ENCODE results near the gene RGS7.
"Not testable (repeated sequence)": the region's sequence is repeated elsewhere in the genome, so short reads cannot be mapped to it uniquely, and the experiment has no call there.

RGS7 gene

DNA sequence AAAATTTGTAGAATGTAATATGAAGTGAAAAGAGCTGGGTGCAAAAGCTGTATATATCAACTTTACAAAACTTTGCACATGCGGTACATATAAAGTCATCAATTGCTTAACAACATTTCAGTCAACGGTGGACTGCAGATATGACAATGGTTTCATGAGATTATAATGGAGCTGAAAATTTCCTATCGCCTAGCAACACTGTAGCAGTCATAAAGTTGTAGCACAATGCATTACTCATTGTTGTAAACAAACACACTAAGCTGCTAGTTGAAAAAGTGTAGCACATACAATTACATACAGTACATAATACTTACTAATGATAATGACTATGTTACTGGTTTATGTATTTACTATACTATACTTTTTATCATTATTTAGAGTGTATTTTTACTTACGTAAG lies 64.0 kb downstream of the RGS7 start:
- no peak overlapping the region for H4K91ac ChIP-seq (ENCODE audit: low read depth, low read length, poor library complexity)
- H3K9me3 ChIP-seq (replicated peaks in 1 of 2; ENCODE audit: control insufficient read depth in 2 of 2, insufficient read depth in 1 of 2, low read depth in 1 of 2, low read length in 2 of 2): no peaks in the 10 kb centered on the region
- H3K4me1 ChIP-seq (ENCODE audit: control insufficient read depth in 2 of 2, insufficient read depth in 1 of 2, low read depth in 1 of 2, low read length in 2 of 2): no peaks in the 10 kb centered on the region
- no peaks in the 10 kb centered on the region for H3K36me3 ChIP-seq (replicated peaks in 1 of 2; ENCODE audit: control insufficient read depth in 2 of 2, insufficient read depth in 2 of 2, low read length in 2 of 2)
- no peak overlapping the region for H2BK120ac ChIP-seq (ENCODE audit: low read depth, low read length)
- no peak overlapping the region for H2BK12ac ChIP-seq (ENCODE audit: low read length)
- H3K27ac ChIP-seq (replicated peaks; ENCODE audit: low read length): no peak overlapping the region
- no peak overlapping the region for H2BK5ac ChIP-seq (ENCODE audit: low read length)
- H3K79me1 ChIP-seq (ENCODE audit: low read depth, low read length): no peaks in the 10 kb centered on the region
- no peak overlapping the region for H3K18ac ChIP-seq (ENCODE audit: low read length)
- no peak overlapping the region for H2BK15ac ChIP-seq (ENCODE audit: low read length)
- H3K4me2 ChIP-seq (ENCODE audit: insufficient read depth, low read length, poor library complexity, severe bottlenecking): no peak overlapping the region
- no peak overlapping the region for H2AFZ ChIP-seq (ENCODE audit: low read length)
- no peak for DNase-seq (ENCODE audit: low spot score)
- WGBS, 2 donors (ENCODE audit: extremely low coverage in 2 of 2, insufficient read length in 2 of 2, insufficient replicate concordance in 1 of 2): no CpG with 5 or more reads among the region's 4 CpGs
- H3K4me3 ChIP-seq (ENCODE audit: low read length in 2 of 2): no peak overlapping the region
- H3K4ac ChIP-seq (ENCODE audit: low read length): no peak overlapping the region
- H3K14ac ChIP-seq (ENCODE audit: low read length): no peak overlapping the region
- H3K9ac ChIP-seq (ENCODE audit: low read depth, low read length, poor library complexity): no peak overlapping the region
- H2AK5ac ChIP-seq (ENCODE audit: low read depth, low read length): no peak overlapping the region
- no peak overlapping the region for H3K23ac ChIP-seq (ENCODE audit: low read depth, low read length, poor library complexity)
- H4K8ac ChIP-seq (ENCODE audit: low read depth, low read length): no peak overlapping the region
- H3K27me3 ChIP-seq (ENCODE audit: control insufficient read depth in 3 of 3, insufficient read depth in 3 of 3, low read depth in 1 of 3, low read length in 3 of 3): no peaks in the 10 kb centered on the region

DNA sequence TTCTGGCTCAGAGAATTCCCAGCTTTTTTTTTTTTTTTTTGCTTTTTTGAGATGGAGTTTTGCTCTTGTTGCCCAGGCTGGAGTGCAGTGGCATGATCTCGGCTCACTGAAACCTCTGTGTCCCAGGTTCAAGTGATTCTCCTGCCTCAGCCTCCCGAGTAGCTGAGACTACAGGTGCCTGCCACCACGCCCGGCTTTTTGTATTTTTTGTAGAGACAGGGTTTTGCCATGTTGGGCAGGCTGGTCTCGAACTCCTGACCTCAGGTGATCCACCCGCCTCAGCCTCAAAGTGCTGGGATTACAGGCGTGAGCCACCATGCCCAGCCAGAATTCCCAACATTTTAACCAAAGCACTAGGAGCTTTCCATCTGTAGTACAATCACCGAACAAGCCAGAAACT lies 65.5 kb downstream of the RGS7 start:
- H3K18ac ChIP-seq (ENCODE audit: low read length): not testable (repeated sequence)

DNA sequence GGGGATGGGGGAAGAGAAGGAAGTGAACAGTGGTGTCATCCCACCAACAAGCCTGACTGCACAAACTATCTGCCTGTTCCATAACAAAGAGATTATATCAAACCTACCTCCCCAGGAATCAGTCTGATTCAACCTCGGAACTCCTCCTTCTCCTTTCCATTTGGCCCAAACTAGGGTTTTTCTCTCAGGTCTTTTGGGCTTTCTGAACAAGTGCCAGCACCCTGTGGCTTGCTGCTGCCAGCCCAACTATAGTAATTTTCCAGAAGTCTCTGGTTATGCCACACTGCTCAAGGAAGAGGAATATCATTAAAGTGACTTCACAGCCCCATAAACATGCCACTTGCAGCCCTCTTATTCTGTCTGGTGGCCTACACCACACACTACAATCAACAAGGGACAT lies 70.5 kb downstream of the RGS7 start:
- no peak for DNase-seq (ENCODE audit: low spot score)
- H4K8ac ChIP-seq (ENCODE audit: low read depth, low read length): no peak overlapping the region
- H3K18ac ChIP-seq (ENCODE audit: low read length): no peak overlapping the region
- H2BK5ac ChIP-seq (ENCODE audit: low read length): no peak overlapping the region
- no peak overlapping the region for H3K4me3 ChIP-seq (ENCODE audit: low read length in 2 of 2)
- H3K36me3 ChIP-seq (replicated peaks in 1 of 2; ENCODE audit: control insufficient read depth in 2 of 2, insufficient read depth in 2 of 2, low read length in 2 of 2): no peaks in the 10 kb centered on the region
- H2BK15ac ChIP-seq (ENCODE audit: low read length): no peak overlapping the region
- no peak overlapping the region for H4K91ac ChIP-seq (ENCODE audit: low read depth, low read length, poor library complexity)
- no peaks in the 10 kb centered on the region for H3K4me1 ChIP-seq (ENCODE audit: control insufficient read depth in 2 of 2, insufficient read depth in 1 of 2, low read depth in 1 of 2, low read length in 2 of 2)
- H3K9me3 ChIP-seq (replicated peaks in 1 of 2; ENCODE audit: control insufficient read depth in 2 of 2, insufficient read depth in 1 of 2, low read depth in 1 of 2, low read length in 2 of 2): no peaks in the 10 kb centered on the region
- H2AFZ ChIP-seq (ENCODE audit: low read length): no peak overlapping the region
- no peaks in the 10 kb centered on the region for H3K79me1 ChIP-seq (ENCODE audit: low read depth, low read length)
- no peak overlapping the region for H3K27ac ChIP-seq (replicated peaks; ENCODE audit: low read length)
- no peak overlapping the region for H2BK120ac ChIP-seq (ENCODE audit: low read depth, low read length)
- no peak overlapping the region for H3K9ac ChIP-seq (ENCODE audit: low read depth, low read length, poor library complexity)
- H3K4ac ChIP-seq (ENCODE audit: low read length): no peak overlapping the region
- H3K27me3 ChIP-seq (ENCODE audit: control insufficient read depth in 3 of 3, insufficient read depth in 3 of 3, low read depth in 1 of 3, low read length in 3 of 3): no peaks in the 10 kb centered on the region
- no peak overlapping the region for H3K23ac ChIP-seq (ENCODE audit: low read depth, low read length, poor library complexity)
- no peak overlapping the region for H2AK5ac ChIP-seq (ENCODE audit: low read depth, low read length)
- H3K14ac ChIP-seq (ENCODE audit: low read length): no peak overlapping the region
- no peak overlapping the region for H2BK12ac ChIP-seq (ENCODE audit: low read length)
- H3K4me2 ChIP-seq (ENCODE audit: insufficient read depth, low read length, poor library complexity, severe bottlenecking): no peak overlapping the region
- no CpG with 5 or more reads among the region's 1 CpG for WGBS, 2 donors (ENCODE audit: extremely low coverage in 2 of 2, insufficient read length in 2 of 2, insufficient replicate concordance in 1 of 2)

More for the DNA sequence above, 65.5 kb downstream of the RGS7 start:
- H3K23ac ChIP-seq (ENCODE audit: low read depth, low read length, poor library complexity); H3K9me3 ChIP-seq (replicated peaks in 1 of 2; ENCODE audit: control insufficient read depth in 2 of 2, insufficient read depth in 1 of 2, low read depth in 1 of 2, low read length in 2 of 2); H2BK120ac ChIP-seq (ENCODE audit: low read depth, low read length); H3K9ac ChIP-seq (ENCODE audit: low read depth, low read length, poor library complexity); H3K79me1 ChIP-seq (ENCODE audit: low read depth, low read length); H2BK5ac ChIP-seq (ENCODE audit: low read length); H3K4me1 ChIP-seq (ENCODE audit: control insufficient read depth in 2 of 2, insufficient read depth in 1 of 2, low read depth in 1 of 2, low read length in 2 of 2); H3K4me3 ChIP-seq (ENCODE audit: low read length in 2 of 2); H3K14ac ChIP-seq (ENCODE audit: low read length); DNase-seq (ENCODE audit: low spot score); H3K27ac ChIP-seq (replicated peaks; ENCODE audit: low read length); H2AK5ac ChIP-seq (ENCODE audit: low read depth, low read length); H3K27me3 ChIP-seq (ENCODE audit: control insufficient read depth in 3 of 3, insufficient read depth in 3 of 3, low read depth in 1 of 3, low read length in 3 of 3); H3K4ac ChIP-seq (ENCODE audit: low read length); H4K8ac ChIP-seq (ENCODE audit: low read depth, low read length); H2BK12ac ChIP-seq (ENCODE audit: low read length); H3K4me2 ChIP-seq (ENCODE audit: insufficient read depth, low read length, poor library complexity, severe bottlenecking); H3K36me3 ChIP-seq (replicated peaks in 1 of 2; ENCODE audit: control insufficient read depth in 2 of 2, insufficient read depth in 2 of 2, low read length in 2 of 2); H2BK15ac ChIP-seq (ENCODE audit: low read length); H4K91ac ChIP-seq (ENCODE audit: low read depth, low read length, poor library complexity); H2AFZ ChIP-seq (ENCODE audit: low read length): not testable (repeated sequence)
- whole genome bisulfite sequencing, 2 donors (ENCODE audit: extremely low coverage in 2 of 2, insufficient read length in 2 of 2, insufficient replicate concordance in 1 of 2): no CpG with 5 or more reads among the region's 8 CpGs

DNA sequence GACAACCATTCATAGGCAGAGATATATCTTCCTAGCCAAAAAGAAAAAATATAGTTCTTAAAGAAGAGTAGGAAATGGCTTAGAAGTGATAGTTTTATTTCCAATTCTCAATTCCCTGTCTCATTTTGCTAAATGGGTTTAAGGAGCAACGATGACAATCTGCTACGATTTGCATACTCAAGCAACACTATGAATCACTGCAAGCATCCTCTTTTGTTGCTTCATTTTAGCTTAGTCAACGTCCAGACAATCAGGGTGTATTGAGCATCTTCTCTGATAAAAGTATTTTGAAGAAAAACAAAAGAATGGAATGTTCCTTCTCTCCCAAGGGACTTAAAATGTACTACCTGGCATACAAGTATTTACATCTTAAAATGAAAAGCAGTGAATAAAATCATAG lies 80.6 kb downstream of the RGS7 start:
- Histone ChIP-seq H3K9me3 (replicated peaks in 1 of 2; ENCODE audit: control insufficient read depth in 2 of 2, insufficient read depth in 1 of 2, low read depth in 1 of 2, low read length in 2 of 2) (peaks cover 0 to 3% of the 10 kb centered on the region in 2 donors), H2BK120ac (ENCODE audit: low read depth, low read length) (no peak overlapping the region), H3K4me3 (ENCODE audit: low read length in 2 of 2) (no peak overlapping the region), H2BK5ac (ENCODE audit: low read length) (no peak overlapping the region), H3K4me1 (ENCODE audit: control insufficient read depth in 2 of 2, insufficient read depth in 1 of 2, low read depth in 1 of 2, low read length in 2 of 2) (no peaks in the 10 kb centered on the region), H3K79me1 (ENCODE audit: low read depth, low read length) (no peaks in the 10 kb centered on the region), H3K36me3 (replicated peaks in 1 of 2; ENCODE audit: control insufficient read depth in 2 of 2, insufficient read depth in 2 of 2, low read length in 2 of 2) (no peaks in the 10 kb centered on the region), H3K14ac (ENCODE audit: low read length) (no peak overlapping the region), H3K9ac (ENCODE audit: low read depth, low read length, poor library complexity) (no peak overlapping the region), H2BK15ac (ENCODE audit: low read length) (no peak overlapping the region), H4K91ac (ENCODE audit: low read depth, low read length, poor library complexity) (no peak overlapping the region), H3K27ac (replicated peaks; ENCODE audit: low read length) (no peak overlapping the region), H4K8ac (ENCODE audit: low read depth, low read length) (no peak overlapping the region), H3K4ac (ENCODE audit: low read length) (no peak overlapping the region), H2AFZ (ENCODE audit: low read length) (no peak overlapping the region), H3K4me2 (ENCODE audit: insufficient read depth, low read length, poor library complexity, severe bottlenecking) (no peak overlapping the region), H3K18ac (ENCODE audit: low read length) (no peak overlapping the region), H2AK5ac (ENCODE audit: low read depth, low read length) (no peak overlapping the region), H2BK12ac (ENCODE audit: low read length) (no peak overlapping the region), H3K23ac (ENCODE audit: low read depth, low read length, poor library complexity) (no peak overlapping the region), H3K27me3 (ENCODE audit: control insufficient read depth in 3 of 3, insufficient read depth in 3 of 3, low read depth in 1 of 3, low read length in 3 of 3) (no peaks in the 10 kb centered on the region)
- no CpG with 5 or more reads among the region's 3 CpGs for WGBS, 2 donors (ENCODE audit: extremely low coverage in 2 of 2, insufficient read length in 2 of 2, insufficient replicate concordance in 1 of 2)
- DNase-seq (ENCODE audit: low spot score): no peak
